NOMO-1 (cell line): ENCODE results near the gene ALDH16A1.
A peak's percentile ranks its signal among the peaks of the same experiment; 100 is the strongest.
"Not testable (repeated sequence)": the region's sequence is repeated elsewhere in the genome, so short reads cannot be mapped to it uniquely, and the experiment has no call there.

Experiments used
- DNase-seq, 2 experiments: peaks; one replicate each; lab custom pipeline; 2025; ENCODE audit not compliant: unreplicated experiment in 2 of 2; lab: John Stamatoyannopoulos, UW

ALDH16A1 gene

GRCh38 chr19:49461656-49462055 lies 8.6 kb downstream of the ALDH16A1 start:
- no peak for DNase-seq

- DNase-seq, result no peak
Measured at GRCh38 chr19:49462492-49462891, 9.5 kb downstream of the ALDH16A1 start.

GRCh38 chr19:49463960-49464740 lies 11.1 kb downstream of the ALDH16A1 start:
- no peak for DNase-seq

- DNase-seq, result no peak
Measured at GRCh38 chr19:49465371-49465770, 12.3 kb downstream of the ALDH16A1 start.

GRCh38 chr19:49468199-49468598 lies 15.2 kb downstream of the ALDH16A1 start:
- no peak for DNase-seq

GRCh38 chr19:49468746-49469447 lies 15.9 kb downstream of the ALDH16A1 start:
- peak; percentile 46 to 69 for DNase-seq

- DNase-seq, result no peak
Measured at GRCh38 chr19:49469828-49470614, 17.0 kb downstream of the ALDH16A1 start.

GRCh38 chr19:49470615-49470978 lies 17.6 kb downstream of the ALDH16A1 start:
- DNase-seq, result no peak

- DNase-seq, result no peak
Measured at GRCh38 chr19:49472936-49473335, 19.9 kb downstream of the ALDH16A1 start.

- DNase-seq, result not testable (repeated sequence)
Measured at GRCh38 chr19:49473501-49473867, 20.5 kb downstream of the ALDH16A1 start.

- peak; percentile 86 to 93 for DNase-seq
Measured at GRCh38 chr19:49473868-49474541, 21.0 kb downstream of the ALDH16A1 start, which contains the start of gene FLT3LG. Gene FLT3LG, plus strand, starts transcription at chr19:49474215. Its CDS starts 425 bp downstream, at chr19:49474640.

GRCh38 chr19:49474542-49474924 lies 21.5 kb downstream of the ALDH16A1 start:
- DNase-seq, result no peak

- DNase-seq, result no peak
Measured at GRCh38 chr19:49475191-49475917, 22.3 kb downstream of the ALDH16A1 start.

GRCh38 chr19:49475995-49476880 lies 23.2 kb downstream of the ALDH16A1 start:
- no peak for DNase-seq

- DNase-seq, result no peak
Measured at GRCh38 chr19:49479975-49480628, 27.1 kb downstream of the ALDH16A1 start.

- DNase-seq, result no peak
Measured at GRCh38 chr19:49481020-49481683, 28.1 kb downstream of the ALDH16A1 start.

GRCh38 chr19:49486232-49486631 lies 33.2 kb downstream of the ALDH16A1 start:
- DNase-seq, result no peak

- no peak for DNase-seq
Measured at GRCh38 chr19:49486710-49487276, 33.8 kb downstream of the ALDH16A1 start.
